ENCODE data around the gene CENPA. TPM values are rescaled to one million over a fixed set of nuclear protein-coding genes. Genes with fewer than 3 reads are reported as not detected.

The CENPA gene
- total RNA-seq, 1 experiment from 2014 or later = 38.4 TPM

DNA sequence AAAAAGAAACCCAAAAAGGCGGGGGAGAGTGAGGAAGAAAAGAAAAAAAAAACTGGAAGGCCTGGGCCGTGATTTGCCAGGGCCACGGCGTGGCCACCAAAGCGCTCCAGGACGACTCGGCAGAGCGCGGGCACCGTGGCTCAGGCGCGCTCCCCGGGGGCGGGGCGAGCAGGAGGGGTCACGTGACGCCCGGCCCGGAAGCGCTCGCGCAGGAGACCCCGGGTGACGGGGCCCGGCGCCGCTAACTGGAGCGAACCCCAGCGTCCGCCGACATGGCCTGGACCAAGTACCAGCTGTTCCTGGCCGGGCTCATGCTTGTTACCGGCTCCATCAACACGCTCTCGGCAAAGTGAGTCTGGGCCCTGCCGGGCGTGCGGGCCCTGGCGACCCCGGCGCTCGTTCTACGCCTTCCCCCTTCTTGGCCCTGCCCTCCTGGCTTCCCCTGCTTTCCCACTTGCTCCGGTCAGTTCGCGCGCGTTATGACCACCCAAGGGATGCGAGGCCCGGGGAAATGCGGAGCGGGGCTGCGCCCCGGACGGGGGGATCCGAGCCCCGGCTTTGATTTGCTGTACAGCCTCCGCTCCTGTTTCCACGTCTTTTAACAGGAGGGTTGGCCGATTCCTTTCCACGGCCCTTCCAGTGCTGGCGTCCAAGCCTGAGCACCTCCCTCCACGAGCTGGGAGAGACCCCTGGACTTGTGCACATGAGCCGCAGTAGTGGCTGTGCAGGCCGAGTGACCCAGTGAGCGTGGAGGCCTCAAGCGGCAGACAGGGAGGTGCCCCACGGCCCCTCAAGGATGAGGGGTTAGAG is 21.6 kb upstream of the CENPA start, which contains the start of gene SLC35F6:
Gene SLC35F6, plus strand, starts transcription at position 207 of the 810 bp plus-strand sequence. Its CDS starts 66 bp downstream, at position 273.
- peaks cover 14% of the 10 kb centered on the region for H3K36me3 Mint-ChIP-seq (ENCODE audit: insufficient read depth, unreplicated experiment)
- BruUV-seq (replicated peaks) = no TSS peak
- no peaks in the 10 kb centered on the region for H3K9me3 Mint-ChIP-seq (ENCODE audit: unreplicated experiment)
- no peaks in the 10 kb centered on the region for H3K36me3 ChIP-seq (ENCODE audit: control insufficient read depth, insufficient read depth, low read length)
- POLR2A ChIA-PET = no interaction called here
- H3K4me1 Mint-ChIP-seq (ENCODE audit: low read depth, unreplicated experiment) = peaks cover 18% of the 10 kb centered on the region
- no peaks in the 10 kb centered on the region for H3K9me3 ChIP-seq
- H3K27me3 ChIP-seq (replicated peaks; ENCODE audit: control insufficient read depth, insufficient read depth, low read length) = no peaks in the 10 kb centered on the region
- CTCF ChIA-PET = interaction anchor here (0.6 kb wide), 1 partner anchor 13 kb away, joined by 7 read pairs; no protein-coding TSS in a partner anchor
- peak; percentile 75 to 91 for DNase-seq
- peak within 1 kb of the TSS; percentile 96 for H3K4me3 ChIP-seq (ENCODE audit: low read depth, low read length)
- peaks cover 39% of the 10 kb centered on the region for H3K4me1 ChIP-seq
- no peaks in the 10 kb centered on the region for H3K27me3 Mint-ChIP-seq (ENCODE audit: insufficient read depth, unreplicated experiment)
- peak within 1 kb of the TSS; percentile 79 for H3K27ac Mint-ChIP-seq (ENCODE audit: unreplicated experiment)
- H3K4me3 Mint-ChIP-seq (ENCODE audit: unreplicated experiment) = peak within 1 kb of the TSS; percentile 86
- TF ChIP-seq, protein P1, sequence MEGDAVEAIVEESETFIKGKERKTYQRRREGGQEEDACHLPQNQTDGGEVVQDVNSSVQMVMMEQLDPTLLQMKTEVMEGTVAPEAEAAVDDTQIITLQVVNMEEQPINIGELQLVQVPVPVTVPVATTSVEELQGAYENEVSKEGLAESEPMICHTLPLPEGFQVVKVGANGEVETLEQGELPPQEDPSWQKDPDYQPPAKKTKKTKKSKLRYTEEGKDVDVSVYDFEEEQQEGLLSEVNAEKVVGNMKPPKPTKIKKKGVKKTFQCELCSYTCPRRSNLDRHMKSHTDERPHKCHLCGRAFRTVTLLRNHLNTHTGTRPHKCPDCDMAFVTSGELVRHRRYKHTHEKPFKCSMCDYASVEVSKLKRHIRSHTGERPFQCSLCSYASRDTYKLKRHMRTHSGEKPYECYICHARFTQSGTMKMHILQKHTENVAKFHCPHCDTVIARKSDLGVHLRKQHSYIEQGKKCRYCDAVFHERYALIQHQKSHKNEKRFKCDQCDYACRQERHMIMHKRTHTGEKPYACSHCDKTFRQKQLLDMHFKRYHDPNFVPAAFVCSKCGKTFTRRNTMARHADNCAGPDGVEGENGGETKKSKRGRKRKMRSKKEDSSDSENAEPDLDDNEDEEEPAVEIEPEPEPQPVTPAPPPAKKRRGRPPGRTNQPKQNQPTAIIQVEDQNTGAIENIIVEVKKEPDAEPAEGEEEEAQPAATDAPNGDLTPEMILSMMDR (IDR thresholded peaks at IDR 0.05; ENCODE audit: insufficient read depth in 1 of 2, low read depth in 1 of 2, low read length in 1 of 2, severe bottlenecking in 1 of 2, unreplicated experiment in 1 of 2) = no peak
- intact Hi-C loops (cut with micrococcal nuclease; ENCODE audit: unreplicated experiment) = no loop called here

DNA sequence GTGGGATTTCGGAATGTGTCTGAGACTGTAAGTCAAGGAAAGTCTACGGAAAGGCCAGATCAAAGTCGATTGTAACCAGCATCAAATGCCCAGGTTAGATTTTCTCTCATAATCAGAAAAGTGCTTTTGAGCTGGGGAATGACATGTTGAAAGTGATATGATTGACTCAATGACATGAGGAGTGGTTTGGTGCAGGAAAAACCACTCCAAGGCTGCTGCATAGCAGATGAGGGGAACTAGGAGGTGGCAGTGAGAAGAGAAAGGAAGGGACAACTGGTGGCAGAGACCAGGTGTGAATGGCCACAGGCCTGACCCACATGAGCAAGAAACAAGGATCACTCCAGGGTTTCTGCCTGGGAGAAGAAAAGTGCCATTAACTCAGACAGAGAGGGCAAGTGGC is 20.9 kb upstream of the CENPA start:
- Histone ChIP-seq H3K4me3 (ENCODE audit: low read depth, low read length) (peak overlapping the region; percentile 96), H3K4me1 (peaks cover 32% of the 10 kb centered on the region), H3K36me3 (ENCODE audit: control insufficient read depth, insufficient read depth, low read length) (no peaks in the 10 kb centered on the region), H3K27me3 (replicated peaks; ENCODE audit: control insufficient read depth, insufficient read depth, low read length) (no peaks in the 10 kb centered on the region), H3K9me3 (no peaks in the 10 kb centered on the region)
- Mint-ChIP-seq H3K4me3 (ENCODE audit: unreplicated experiment) (peak overlapping the region; percentile 86), H3K4me1 (ENCODE audit: low read depth, unreplicated experiment) (peaks cover 18% of the 10 kb centered on the region), H3K9me3 (ENCODE audit: unreplicated experiment) (no peaks in the 10 kb centered on the region), H3K27me3 (ENCODE audit: insufficient read depth, unreplicated experiment) (no peaks in the 10 kb centered on the region), H3K36me3 (ENCODE audit: insufficient read depth, unreplicated experiment) (peaks cover 10% of the 10 kb centered on the region), H3K27ac (ENCODE audit: unreplicated experiment) (peak overlapping the region; percentile 79)
- TF ChIP-seq, protein P1 (IDR thresholded peaks at IDR 0.05; ENCODE audit: insufficient read depth in 1 of 2, low read depth in 1 of 2, low read length in 1 of 2, severe bottlenecking in 1 of 2, unreplicated experiment in 1 of 2) = no peak
- intact Hi-C loops (cut with micrococcal nuclease; ENCODE audit: unreplicated experiment) = no loop called here
- TSS peak; percentile 51 for BruUV-seq (replicated peaks)
- DNase-seq = no peak
- CTCF ChIA-PET = interaction anchor here (0.6 kb wide), 1 partner anchor 12 kb away, joined by 7 read pairs; no protein-coding TSS in a partner anchor
- POLR2A ChIA-PET = no interaction called here

DNA sequence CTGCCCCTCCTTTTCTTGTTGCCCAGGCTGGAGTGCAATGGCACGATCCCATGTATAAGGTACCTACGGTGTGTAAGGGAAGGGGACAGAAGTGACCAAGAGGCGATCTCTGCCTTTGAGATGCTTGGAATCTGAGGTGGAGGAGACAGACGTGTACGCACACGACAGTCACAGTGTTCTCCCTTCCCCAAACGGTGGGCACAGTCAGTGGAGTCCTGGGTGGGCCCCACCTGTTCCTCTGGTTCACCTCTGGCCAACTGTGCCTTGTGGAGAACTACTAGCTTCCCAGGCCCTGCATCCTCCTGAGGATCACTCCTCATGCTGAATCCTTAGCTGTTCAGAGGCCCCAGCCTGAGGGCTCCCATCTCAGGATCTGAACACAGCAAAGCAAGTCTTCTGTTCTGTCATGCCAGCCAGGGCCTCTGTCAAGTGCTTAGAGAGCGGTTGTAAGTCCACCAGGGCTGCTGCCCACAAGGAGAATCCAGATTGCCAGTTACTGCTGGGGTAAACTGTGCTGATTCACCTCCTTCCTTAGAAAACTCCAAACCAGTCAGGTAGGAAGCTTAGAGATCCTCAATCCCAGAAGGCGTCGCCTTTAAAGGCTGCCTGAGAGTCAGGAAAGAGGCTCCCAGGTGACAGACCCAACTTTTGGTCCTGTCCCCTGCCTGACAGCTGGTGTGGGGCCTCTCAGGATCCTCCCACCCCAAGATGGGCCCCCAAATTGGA is 20.2 kb upstream of the CENPA start:
- Histone ChIP-seq H3K4me1 (peaks cover 29% of the 10 kb centered on the region), H3K27me3 (replicated peaks; ENCODE audit: control insufficient read depth, insufficient read depth, low read length) (no peaks in the 10 kb centered on the region), H3K4me3 (ENCODE audit: low read depth, low read length) (no peak overlapping the region), H3K36me3 (ENCODE audit: control insufficient read depth, insufficient read depth, low read length) (no peaks in the 10 kb centered on the region), H3K9me3 (no peaks in the 10 kb centered on the region)
- intact Hi-C loops (cut with micrococcal nuclease; ENCODE audit: unreplicated experiment) = no loop called here
- Mint-ChIP-seq H3K27ac (ENCODE audit: unreplicated experiment) (peak overlapping the region; percentile 79), H3K9me3 (ENCODE audit: unreplicated experiment) (no peaks in the 10 kb centered on the region), H3K4me3 (ENCODE audit: unreplicated experiment) (peak overlapping the region; percentile 86), H3K36me3 (ENCODE audit: insufficient read depth, unreplicated experiment) (peaks cover 10% of the 10 kb centered on the region), H3K27me3 (ENCODE audit: insufficient read depth, unreplicated experiment) (no peaks in the 10 kb centered on the region), H3K4me1 (ENCODE audit: low read depth, unreplicated experiment) (peaks cover 18% of the 10 kb centered on the region)
- no TSS peak for BruUV-seq (replicated peaks)
- ChIA-PET CTCF (no interaction called here), POLR2A (no interaction called here)
- TF ChIP-seq, protein P1 (IDR thresholded peaks at IDR 0.05; ENCODE audit: insufficient read depth in 1 of 2, low read depth in 1 of 2, low read length in 1 of 2, severe bottlenecking in 1 of 2, unreplicated experiment in 1 of 2) = no peak
- DNase-seq = no peak
